SK-N-SH treated with all-trans-retinoic acid at 6 μM for 48 hours (cell line): ENCODE data around the gene CCNL2.

Source experiments
- BACH2 ChIP-seq: fragments of 250-450 bp; sonication (Bioruptor Pico); IDR thresholded peaks from 2 replicates; pipeline ENCODE4 v1.9.0; 2021; ENCODE audit warnings: mild to moderate bottlenecking, borderline replicate concordance
- CSDC2 ChIP-seq: fragments of 250-450 bp; sonication (Bioruptor Pico); IDR thresholded peaks from 2 replicates; pipeline ENCODE4 v1.5.0; 2020; ENCODE audit warnings: mild to moderate bottlenecking, moderate library complexity
- CSRNP3 ChIP-seq: fragments of 250-450 bp; sonication (Bioruptor Pico); IDR thresholded peaks from 2 replicates; pipeline ENCODE4 v1.5.1; 2021; ENCODE audit warnings: mild to moderate bottlenecking, moderate library complexity
- ESRRG ChIP-seq: fragments of 250-450 bp; sonication (Bioruptor Pico); IDR thresholded peaks from 2 replicates; pipeline ENCODE4 v1.6.1; 2021; ENCODE audit warnings: mild to moderate bottlenecking
- PATZ1 ChIP-seq: fragments of 250-450 bp; sonication (Bioruptor Pico); IDR thresholded peaks from 2 replicates; pipeline ENCODE4 v1.8.0; 2020; ENCODE audit warnings: mild to moderate bottlenecking, moderate library complexity, borderline replicate concordance
- RARB ChIP-seq: fragments of 250-450 bp; sonication (Bioruptor Pico); IDR thresholded peaks from 2 replicates; pipeline ENCODE4 v1.8.0; 2021; ENCODE audit warnings: mild to moderate bottlenecking, moderate library complexity
- TOX ChIP-seq: fragments of 250-450 bp; sonication (Bioruptor Pico); IDR thresholded peaks from 2 replicates; pipeline ENCODE4 v1.8.0; 2021; ENCODE audit warnings: mild to moderate bottlenecking, moderate library complexity, borderline replicate concordance

GRCh38 chr1:1427106-1427819 is 28.1 kb upstream of the CCNL2 start:
- TF ChIP-seq CSRNP3 = no peak
- TF ChIP-seq TOX = no peak
- no peak for TF ChIP-seq RARB (CRISPR knock-in tag)
- TF ChIP-seq PATZ1 (CRISPR knock-in tag) = no peak
- TF ChIP-seq ESRRG (CRISPR knock-in tag) = no peak
- TF ChIP-seq BACH2 (CRISPR knock-in tag) = no peak
- TF ChIP-seq CSDC2 (CRISPR knock-in tag) = no peak
